GM19035 (cell line): ENCODE measurements around the gene MT2A.
"Not testable (repeated sequence)": the region's sequence is repeated elsewhere in the genome, so short reads cannot be mapped to it uniquely, and the experiment has no call there.

Experiments used
- ATAC-seq: cut with Tn5 transposase; IDR thresholded peaks from one replicate; pipeline ENCODE4 v1.9.1; 2021; ENCODE audit not compliant: unreplicated experiment

MT2A gene

GRCh38 chr16:56618138-56618537, 9.8 kb downstream of the MT2A start:
- ATAC-seq: no peak

- ATAC-seq: no peak
Observed at GRCh38 chr16:56620339-56620897, 12.0 kb downstream of the MT2A start.

GRCh38 chr16:56621665-56622445, 13.5 kb downstream of the MT2A start:
- not testable (repeated sequence) for ATAC-seq

- ATAC-seq: not testable (repeated sequence)
Observed at GRCh38 chr16:56623184-56623583, 14.8 kb downstream of the MT2A start.

GRCh38 chr16:56623637-56624036, 15.3 kb downstream of the MT2A start:
- ATAC-seq: no peak

GRCh38 chr16:56625140-56625942, 17.0 kb downstream of the MT2A start, which contains the start of gene MT1E:
TSS of gene MT1E (plus strand) at chr16:56625781. CDS start at chr16:56625852, 71 bp downstream.
- ATAC-seq: no peak

- no peak for ATAC-seq
Observed at GRCh38 chr16:56625943-56626654, 17.7 kb downstream of the MT2A start.

GRCh38 chr16:56626685-56627084, 18.3 kb downstream of the MT2A start:
- ATAC-seq: no peak

- no peak for ATAC-seq
Observed at GRCh38 chr16:56628486-56629350, 20.3 kb downstream of the MT2A start.

GRCh38 chr16:56629531-56629930, 21.1 kb downstream of the MT2A start:
- no peak for ATAC-seq

GRCh38 chr16:56630134-56630533, 21.8 kb downstream of the MT2A start:
- ATAC-seq: peak; percentile 88

GRCh38 chr16:56631197-56631596, 22.8 kb downstream of the MT2A start:
- ATAC-seq: no peak

GRCh38 chr16:56631832-56632155, 23.4 kb downstream of the MT2A start:
- ATAC-seq: no peak

GRCh38 chr16:56632156-56632847, 23.9 kb downstream of the MT2A start, which contains the start of gene MT1M:
TSS of gene MT1M (plus strand) at chr16:56632659. CDS start at chr16:56632732, 73 bp downstream.
- ATAC-seq: no peak

GRCh38 chr16:56632848-56633365, 24.5 kb downstream of the MT2A start:
- ATAC-seq: no peak

GRCh38 chr16:56633535-56633934, 25.2 kb downstream of the MT2A start:
- no peak for ATAC-seq

GRCh38 chr16:56634715-56635440, 26.5 kb downstream of the MT2A start:
- ATAC-seq: no peak

- no peak for ATAC-seq
Observed at GRCh38 chr16:56635441-56635967, 27.1 kb downstream of the MT2A start.
